GM18520 (cell line): ENCODE data around the gene GRM7.

Source experiments
- ATAC-seq: cut with Tn5 transposase; IDR thresholded peaks from one replicate; pipeline ENCODE4 v1.9.1; 2021; ENCODE audit not compliant: unreplicated experiment

The GRM7 gene

DNA sequence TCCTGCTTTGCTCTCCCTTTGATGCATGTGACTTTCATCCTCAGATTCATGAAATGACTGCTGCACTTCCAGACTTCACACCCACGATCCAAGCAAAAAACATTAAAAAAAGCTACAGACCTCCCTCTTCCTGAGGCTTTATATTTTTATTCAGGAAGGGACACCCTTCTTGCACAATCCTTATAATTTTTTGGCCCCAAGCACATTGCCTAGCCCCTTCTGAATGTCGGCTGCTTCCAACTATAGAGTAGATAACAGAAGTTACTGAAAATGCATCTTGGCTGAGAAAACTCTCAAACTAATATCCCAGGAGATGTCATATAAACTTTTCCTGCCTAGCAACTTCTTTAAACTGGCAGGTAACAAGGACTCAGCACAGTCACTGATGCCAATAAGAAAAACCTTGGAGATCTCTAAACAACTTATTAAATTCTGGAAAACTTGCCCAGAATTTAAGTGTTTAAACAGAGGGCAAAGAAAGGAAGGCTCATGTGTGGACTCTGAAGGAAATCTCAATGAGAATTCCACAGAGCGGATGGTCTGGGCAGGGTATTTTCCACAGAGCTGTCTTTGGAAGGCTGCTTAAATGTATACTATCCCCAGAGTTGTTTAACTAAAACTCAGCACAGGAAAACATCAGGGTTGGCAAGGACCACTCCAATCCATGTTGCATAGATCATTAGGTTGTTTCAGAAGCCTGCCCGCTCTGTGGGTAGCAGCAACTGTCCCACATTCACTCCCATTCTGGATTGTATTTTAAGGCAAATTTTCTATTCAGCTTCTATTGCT, 893.9 kb downstream of the GRM7 start:
- no peak for ATAC-seq

GRCh38 chr3:7759630-7760029, 898.7 kb downstream of the GRM7 start:
- ATAC-seq, result no peak

DNA sequence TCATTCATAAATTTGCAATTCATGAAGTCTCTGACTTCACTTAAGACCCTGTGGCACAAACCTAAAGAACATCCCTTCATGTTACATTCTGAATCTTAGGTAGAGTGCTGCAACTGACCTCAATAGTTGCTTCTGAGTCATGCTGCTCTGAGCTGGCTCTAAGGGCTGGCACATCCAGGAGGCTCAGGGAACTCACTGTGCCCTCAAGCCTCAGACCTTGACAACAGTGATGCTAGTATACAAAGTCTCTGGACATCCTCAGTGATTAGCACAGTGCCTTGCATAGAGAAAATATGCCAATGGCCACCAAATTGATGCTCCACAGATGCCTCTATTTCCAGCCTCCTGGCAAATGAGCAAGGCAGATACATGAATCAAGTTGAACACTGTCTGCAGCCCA, 899.8 kb downstream of the GRM7 start:
- no peak for ATAC-seq

DNA sequence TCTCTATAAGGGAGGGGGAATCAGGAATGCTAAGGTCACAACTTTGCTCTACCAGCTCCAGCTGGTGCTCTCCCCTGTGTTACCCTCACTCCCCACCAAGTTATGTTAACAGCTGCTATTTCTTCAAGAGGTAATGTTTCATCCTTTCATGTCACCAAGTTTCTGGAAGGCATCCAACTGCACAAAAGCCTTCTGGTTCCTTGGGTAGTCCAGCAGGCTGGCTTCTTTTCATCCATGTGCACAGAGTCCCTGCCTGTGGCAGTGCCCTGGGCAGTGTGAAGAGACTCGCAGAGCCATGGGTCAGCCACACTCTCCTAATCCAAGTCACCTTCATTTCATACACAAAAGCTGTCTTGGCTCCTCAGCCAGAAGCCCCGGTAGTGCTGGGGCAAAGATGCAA, 903.2 kb downstream of the GRM7 start:
- no peak for ATAC-seq

GRCh38 chr3:7766530-7766929, 905.6 kb downstream of the GRM7 start:
- no peak for ATAC-seq

DNA sequence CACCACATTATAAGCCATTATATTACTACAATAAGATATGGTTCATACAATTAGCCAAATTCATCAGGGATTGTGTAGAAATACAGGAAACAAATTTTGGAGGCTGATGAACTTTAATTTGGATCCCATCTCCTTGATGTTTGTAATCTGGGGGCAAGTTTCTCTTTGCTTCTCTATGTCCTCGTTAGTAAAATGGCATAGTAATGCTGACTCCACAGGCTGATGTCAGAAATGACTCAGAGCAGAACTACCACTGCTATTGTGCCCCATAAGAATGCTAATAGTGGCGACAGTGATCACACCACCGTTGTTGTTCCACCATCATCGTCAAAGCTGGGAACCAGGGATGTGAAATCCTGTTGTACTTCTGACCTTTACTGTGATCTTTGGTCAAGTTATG, 918.4 kb downstream of the GRM7 start:
- no peak for ATAC-seq

GRCh38 chr3:7781395-7781794, 920.5 kb downstream of the GRM7 start:
- no peak for ATAC-seq

DNA sequence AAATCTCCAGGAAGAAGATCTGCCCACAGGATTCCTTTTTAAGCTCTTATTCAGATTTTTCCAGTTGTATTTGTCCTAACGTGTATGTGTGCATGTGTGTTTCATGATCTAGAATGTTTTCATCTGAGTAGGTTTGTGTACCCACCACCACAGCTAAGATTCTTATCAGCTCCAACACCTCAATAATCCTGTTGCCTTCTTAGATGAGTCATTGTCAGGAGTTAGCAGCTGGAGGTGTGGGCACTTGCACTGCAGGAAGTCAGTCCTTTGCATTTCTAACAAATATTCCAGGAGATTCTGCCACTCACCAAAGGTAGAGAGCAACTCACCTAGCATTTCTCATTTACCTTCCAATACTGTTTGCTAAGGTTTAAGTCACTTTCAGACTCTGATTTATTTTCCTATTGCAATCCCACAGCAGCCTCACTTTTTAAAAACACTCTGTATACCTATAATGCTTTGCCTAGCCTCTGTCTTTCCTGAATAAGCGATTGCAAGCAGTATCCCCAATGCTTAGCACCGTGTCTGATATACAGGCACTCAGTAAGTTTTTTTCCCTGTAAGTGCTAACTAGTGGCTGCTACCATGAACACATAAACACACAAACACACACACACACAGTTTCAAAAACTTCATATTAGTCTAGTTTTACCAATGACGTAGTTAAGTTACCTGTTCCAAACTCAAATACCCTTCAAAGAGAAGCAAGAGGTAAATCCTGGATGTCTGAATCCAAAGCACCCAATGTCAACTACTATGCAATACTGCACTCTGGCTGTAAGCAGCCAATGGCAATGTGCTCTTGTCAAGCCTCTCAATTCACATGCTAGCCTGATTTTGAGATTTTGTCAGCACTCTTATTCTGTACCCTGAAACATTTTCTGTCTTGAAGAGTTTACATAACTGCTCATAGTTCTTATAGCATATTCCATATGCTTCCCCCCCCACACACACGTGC, 927.2 kb downstream of the GRM7 start:
- no peak for ATAC-seq

- no peak for ATAC-seq
Measured at GRCh38 chr3:7788881-7789280, 928.0 kb downstream of the GRM7 start.

GRCh38 chr3:7789324-7789723, 928.4 kb downstream of the GRM7 start:
- no peak for ATAC-seq

GRCh38 chr3:7790141-7790540, 929.2 kb downstream of the GRM7 start:
- ATAC-seq, result no peak
